ENCODE measurements around the gene KIAA2012.
A peak's percentile ranks its signal among the peaks of the same experiment; 100 is the strongest.

KIAA2012 gene

GRCh38 chr2:202157211-202157990 is 84.3 kb downstream of the KIAA2012 start:
- no peak for DNase-seq

- no peak for DNase-seq
These were observed 85.7 kb downstream of the KIAA2012 start for GRCh38 chr2:202158796-202159195.

GRCh38 chr2:202161151-202161835 is 88.2 kb downstream of the KIAA2012 start:
- no peak for DNase-seq

GRCh38 chr2:202164411-202164810 is 91.4 kb downstream of the KIAA2012 start:
- no peak for DNase-seq

GRCh38 chr2:202165208-202165607 is 92.2 kb downstream of the KIAA2012 start:
- DNase-seq, result no peak

- DNase-seq, result no peak
These were observed 92.9 kb downstream of the KIAA2012 start for GRCh38 chr2:202165945-202166344.

- DNase-seq, result no peak
These were observed 96.1 kb downstream of the KIAA2012 start for GRCh38 chr2:202169131-202169530.

GRCh38 chr2:202169832-202170424 is 96.9 kb downstream of the KIAA2012 start:
- no peak for DNase-seq

- DNase-seq, result peak; percentile 63
These were observed 98.3 kb downstream of the KIAA2012 start for GRCh38 chr2:202171241-202171825.

- DNase-seq, result no peak
These were observed 99.6 kb downstream of the KIAA2012 start for GRCh38 chr2:202172439-202173211.

- DNase-seq, result no peak
These were observed 105.4 kb downstream of the KIAA2012 start for GRCh38 chr2:202178346-202178958.

GRCh38 chr2:202184557-202184956 is 111.5 kb downstream of the KIAA2012 start:
- no peak for DNase-seq

- no peak for DNase-seq
These were observed 112.1 kb downstream of the KIAA2012 start for GRCh38 chr2:202185156-202185555.

- DNase-seq, result no peak
These were observed 113.7 kb downstream of the KIAA2012 start for GRCh38 chr2:202186641-202187202.

GRCh38 chr2:202187570-202187969 is 114.5 kb downstream of the KIAA2012 start:
- no peak for DNase-seq

GRCh38 chr2:202193305-202193704 is 120.2 kb downstream of the KIAA2012 start:
- DNase-seq, result no peak

- DNase-seq, result no peak
These were observed 120.9 kb downstream of the KIAA2012 start for GRCh38 chr2:202193881-202194353.

GRCh38 chr2:202194418-202194817 is 121.4 kb downstream of the KIAA2012 start:
- DNase-seq, result no peak

- DNase-seq, result no peak
These were observed 123.7 kb downstream of the KIAA2012 start for GRCh38 chr2:202196727-202197126.

- DNase-seq, result no peak
These were observed 128.4 kb downstream of the KIAA2012 start for GRCh38 chr2:202201220-202202160.

- DNase-seq, result no peak
These were observed 130.3 kb downstream of the KIAA2012 start for GRCh38 chr2:202203348-202203747.
